Midbrain (tissue), 1 donor: ENCODE data around the gene ELFN1.

Experiments
- DNase-seq: peaks from one replicate; lab custom pipeline; 2025; lab: John Stamatoyannopoulos, UW

ELFN1 gene

GRCh38 chr7:1669954-1670893 lies at the start of gene ELFN1:
Gene ELFN1, plus strand, starts transcription at chr7:1670277. Its CDS starts 74,320 bp downstream, at chr7:1744597.
- no peak for DNase-seq

- no peak for DNase-seq
Measured at GRCh38 chr7:1620835-1621234, 49.2 kb upstream of the ELFN1 start.

- no peak for DNase-seq
Measured at GRCh38 chr7:1621718-1622117, 48.4 kb upstream of the ELFN1 start.

- no peak for DNase-seq
Measured at GRCh38 chr7:1622441-1622840, 47.6 kb upstream of the ELFN1 start.

- no peak for DNase-seq
Measured at GRCh38 chr7:1623810-1624209, 46.3 kb upstream of the ELFN1 start.

GRCh38 chr7:1624999-1625927 lies 44.8 kb upstream of the ELFN1 start:
- no peak for DNase-seq

- no peak for DNase-seq
Measured at GRCh38 chr7:1626769-1627168, 43.3 kb upstream of the ELFN1 start.

- DNase-seq: no peak
Measured at GRCh38 chr7:1630700-1631336, 39.3 kb upstream of the ELFN1 start.

GRCh38 chr7:1631678-1632077 lies 38.4 kb upstream of the ELFN1 start:
- no peak for DNase-seq

GRCh38 chr7:1632506-1632905 lies 37.6 kb upstream of the ELFN1 start:
- no peak for DNase-seq

- no peak for DNase-seq
Measured at GRCh38 chr7:1632916-1633785, 36.9 kb upstream of the ELFN1 start.

GRCh38 chr7:1635401-1635800 lies 34.7 kb upstream of the ELFN1 start:
- DNase-seq: no peak

- DNase-seq: no peak
Measured at GRCh38 chr7:1637155-1637554, 32.9 kb upstream of the ELFN1 start.

- DNase-seq: no peak
Measured at GRCh38 chr7:1638215-1638661, 31.8 kb upstream of the ELFN1 start.

GRCh38 chr7:1639071-1639470 lies 31.0 kb upstream of the ELFN1 start:
- DNase-seq: no peak

GRCh38 chr7:1639532-1640175 lies 30.4 kb upstream of the ELFN1 start:
- DNase-seq: no peak

GRCh38 chr7:1640376-1641172 lies 29.5 kb upstream of the ELFN1 start:
- DNase-seq: no peak

GRCh38 chr7:1641173-1641572 lies 28.9 kb upstream of the ELFN1 start:
- no peak for DNase-seq

- no peak for DNase-seq
Measured at GRCh38 chr7:1641661-1642260, 28.3 kb upstream of the ELFN1 start.
